ENCODE measurements around the gene EPB41.
"Not testable (repeated sequence)": the region's sequence is repeated elsewhere in the genome, so short reads cannot be mapped to it uniquely, and the experiment has no call there.

Gene EPB41

DNA sequence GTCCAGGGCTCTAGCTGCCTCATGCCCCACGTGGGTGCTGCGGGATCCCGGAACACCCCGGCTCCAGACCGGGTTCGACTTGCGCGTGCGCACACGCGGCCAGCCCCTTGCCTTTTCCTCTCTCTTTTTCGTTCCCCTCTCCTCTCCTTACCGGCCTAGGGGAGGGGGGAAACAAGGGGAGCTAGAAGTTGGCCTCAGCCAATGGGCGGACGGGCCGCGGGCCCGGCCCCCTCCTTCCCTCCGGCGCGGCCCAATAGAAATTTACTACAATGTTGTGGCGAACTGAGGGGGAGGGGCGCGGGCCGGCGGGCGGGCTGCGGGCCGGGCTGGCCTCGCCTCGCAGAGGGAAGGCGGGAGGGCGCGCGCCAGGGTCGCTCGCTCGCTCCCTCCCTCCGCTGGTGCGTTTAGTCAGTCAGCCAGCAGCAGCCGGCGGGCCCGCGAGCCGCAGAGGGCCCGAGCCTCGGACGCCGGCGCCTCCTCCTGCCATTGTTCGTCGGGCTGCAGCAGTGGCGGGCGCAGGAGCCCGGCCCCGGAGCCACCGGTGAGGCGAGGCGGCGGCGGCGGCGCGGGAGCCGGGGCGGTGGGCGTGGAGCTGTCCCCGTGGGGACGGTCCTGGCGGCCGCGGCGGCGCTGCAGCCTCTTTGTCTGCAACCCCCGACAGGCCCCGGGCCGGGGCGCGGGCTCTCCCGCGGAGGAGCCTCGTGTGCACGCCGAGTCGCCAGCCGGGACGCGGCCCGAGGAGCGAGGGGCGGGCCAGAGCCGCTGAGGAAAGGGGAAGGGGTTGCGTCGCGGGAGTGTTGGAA lies at the start of gene EPB41:
EPB41 (plus strand) TSS at position 342 of the 803 bp plus-strand sequence. CDS start 72,869 bp downstream, outside the sequence.
- in situ Hi-C loops (cut with MboI; ENCODE audit: low sequenced_read_pairs) = no loop called here

DNA sequence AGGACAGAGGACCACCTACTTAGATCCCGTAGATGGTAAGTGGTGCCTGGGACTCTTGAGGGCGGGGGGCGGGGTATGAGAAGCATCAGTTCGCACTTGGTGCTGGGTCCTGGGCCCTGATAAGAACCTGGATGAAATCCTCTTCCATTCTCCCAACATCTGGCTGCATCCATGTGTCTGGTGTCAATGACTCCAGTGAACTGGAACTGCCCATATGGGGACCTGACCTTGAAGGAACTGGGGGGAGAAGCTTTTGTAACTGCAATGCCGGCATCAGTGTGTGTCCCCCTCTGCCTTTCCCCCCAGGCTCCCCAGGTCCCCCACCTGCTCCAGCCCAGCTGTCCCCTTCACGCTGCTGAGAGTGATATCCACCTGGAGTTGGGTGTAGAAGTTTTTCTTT lies 49.7 kb upstream of the EPB41 start:
- in situ Hi-C loops (cut with MboI; ENCODE audit: low sequenced_read_pairs) = loop anchor here (25.0 kb wide), 1 partner anchor 627 kb away; the partner anchor contains the start of genes ATP5IF1 and DNAJC8

- in situ Hi-C loops (cut with MboI; ENCODE audit: low sequenced_read_pairs) = loop anchor here (25.0 kb wide), 1 partner anchor 629 kb away; the partner anchor contains the start of genes ATP5IF1 and DNAJC8
These were observed 48.2 kb upstream of the EPB41 start for GRCh38 chr1:28865997-28866650.

DNA sequence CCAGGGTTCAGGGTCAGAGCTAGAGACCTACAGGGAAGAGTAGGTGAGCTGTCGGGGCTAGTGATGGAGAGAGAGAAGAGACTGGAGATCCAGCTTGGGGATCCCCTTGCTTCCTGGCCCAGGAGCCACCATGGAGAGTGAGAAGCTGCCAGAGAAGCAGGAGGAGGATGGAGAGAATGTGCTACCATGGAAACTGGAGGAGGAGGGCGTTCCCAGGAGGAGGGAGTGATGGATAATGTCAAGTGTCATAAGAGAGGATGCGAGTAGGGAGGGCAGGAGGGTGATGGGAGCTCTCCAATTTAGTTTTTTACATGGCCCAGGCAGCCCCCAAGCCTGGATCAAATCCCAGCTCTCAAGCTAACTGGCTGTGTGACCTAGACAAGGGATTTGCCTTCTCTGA lies 46.5 kb upstream of the EPB41 start:
- in situ Hi-C loops (cut with MboI; ENCODE audit: low sequenced_read_pairs) = loop anchor here (25.0 kb wide), 1 partner anchor 631 kb away; the partner anchor contains the start of genes ATP5IF1 and DNAJC8

- in situ Hi-C loops (cut with MboI; ENCODE audit: low sequenced_read_pairs) = loop anchor here (5.0 to 25.0 kb wide), 2 partner anchors 83 to 633 kb away; partner anchors contain the start of genes ATP5IF1 and DNAJC8
These were observed 44.4 kb upstream of the EPB41 start for GRCh38 chr1:28869952-28870351.

GRCh38 chr1:28871631-28872401 lies 42.6 kb upstream of the EPB41 start:
- in situ Hi-C loops (cut with MboI; ENCODE audit: low sequenced_read_pairs) = loop anchor here (5.0 to 25.0 kb wide), 2 partner anchors 85 to 635 kb away; partner anchors contain the start of genes ATP5IF1 and DNAJC8

GRCh38 chr1:28875134-28875533 lies 39.2 kb upstream of the EPB41 start:
- in situ Hi-C loops (cut with MboI; ENCODE audit: low sequenced_read_pairs) = not testable (repeated sequence)

- in situ Hi-C loops (cut with MboI; ENCODE audit: low sequenced_read_pairs) = no loop called here
These were observed 37.1 kb upstream of the EPB41 start for GRCh38 chr1:28877132-28877781.

DNA sequence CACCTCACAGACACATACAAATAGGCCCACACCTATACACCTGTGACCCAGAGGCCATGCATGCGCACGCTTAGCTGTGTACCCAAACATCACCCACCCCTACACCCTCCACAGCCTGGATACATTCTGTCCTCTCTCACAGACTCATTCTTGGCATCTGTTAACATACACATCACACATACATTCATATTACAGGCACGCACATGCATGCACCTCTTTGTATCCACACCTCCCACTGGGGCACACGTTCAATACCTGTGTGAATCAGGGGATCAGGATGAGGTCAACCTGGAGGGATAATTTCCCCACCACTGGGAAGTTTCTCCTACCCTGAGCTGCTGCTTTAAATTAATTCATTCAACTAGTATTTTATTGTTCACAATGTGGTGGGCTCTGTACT lies 35.6 kb upstream of the EPB41 start:
- in situ Hi-C loops (cut with MboI; ENCODE audit: low sequenced_read_pairs) = no loop called here

- in situ Hi-C loops (cut with MboI; ENCODE audit: low sequenced_read_pairs) = loop anchor here (5.0 kb wide), 2 partner anchors 150 to 320 kb away; no protein-coding TSS in a partner anchor
These were observed 32.2 kb upstream of the EPB41 start for GRCh38 chr1:28882009-28882628.

DNA sequence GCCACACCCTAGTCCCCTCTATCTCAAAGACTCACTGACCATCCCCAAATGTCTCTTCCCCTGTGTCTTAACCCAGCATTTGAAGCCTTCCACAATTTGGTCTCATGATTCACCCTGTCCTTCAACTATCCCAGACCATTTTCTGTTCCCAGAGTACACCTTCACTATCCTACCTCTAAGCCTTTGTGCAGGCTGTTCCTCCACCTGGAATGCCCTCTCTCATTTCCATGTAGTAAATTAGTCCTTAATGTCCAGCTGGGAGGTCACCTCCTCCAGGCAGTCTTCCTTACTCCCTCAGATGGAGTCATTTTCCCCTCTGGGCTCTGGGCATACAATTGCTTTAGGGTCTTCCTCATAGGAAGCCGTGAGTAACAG lies 31.1 kb upstream of the EPB41 start:
- in situ Hi-C loops (cut with MboI; ENCODE audit: low sequenced_read_pairs) = loop anchor here (5.0 kb wide), 2 partner anchors 149 to 319 kb away; no protein-coding TSS in a partner anchor

- in situ Hi-C loops (cut with MboI; ENCODE audit: low sequenced_read_pairs) = no loop called here
These were observed 28.9 kb upstream of the EPB41 start for GRCh38 chr1:28885472-28885877.

DNA sequence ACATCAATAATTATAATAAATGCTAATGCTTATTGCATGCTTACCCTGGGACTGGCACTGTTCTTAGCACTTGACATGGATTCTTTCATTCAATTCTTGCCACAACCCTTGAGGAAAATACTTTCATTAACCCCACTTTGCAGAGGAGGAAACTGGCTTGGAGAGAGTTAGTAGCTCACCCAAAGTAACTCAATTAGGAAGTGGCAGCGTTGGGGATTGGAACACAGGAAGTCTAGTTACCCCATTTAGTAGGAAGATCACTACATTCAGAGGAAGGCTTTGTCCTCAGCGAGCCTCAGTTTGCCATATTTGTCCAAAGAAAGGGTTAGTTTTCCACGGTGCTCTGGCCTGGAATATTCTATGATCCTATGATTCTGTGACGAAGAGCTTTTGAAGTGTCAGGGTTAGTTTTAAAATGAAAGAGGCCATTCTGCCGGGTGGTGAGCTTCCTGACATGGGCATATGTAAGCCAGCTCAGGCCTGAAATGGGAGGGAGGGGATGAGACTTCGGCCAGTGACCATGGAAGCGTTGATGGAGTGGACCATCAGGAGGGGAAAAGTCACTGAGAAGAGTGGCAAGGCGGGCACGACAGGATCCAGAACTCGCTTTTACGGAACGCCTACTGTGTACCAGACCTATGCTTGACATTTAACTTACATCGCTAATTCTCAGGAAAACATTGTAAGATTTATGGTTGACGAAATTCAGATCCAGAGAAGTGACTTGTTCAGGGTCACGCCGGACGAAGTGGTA lies 28.2 kb upstream of the EPB41 start:
- in situ Hi-C loops (cut with MboI; ENCODE audit: low sequenced_read_pairs) = no loop called here

GRCh38 chr1:28886731-28887418 lies 27.5 kb upstream of the EPB41 start:
- in situ Hi-C loops (cut with MboI; ENCODE audit: low sequenced_read_pairs) = no loop called here

DNA sequence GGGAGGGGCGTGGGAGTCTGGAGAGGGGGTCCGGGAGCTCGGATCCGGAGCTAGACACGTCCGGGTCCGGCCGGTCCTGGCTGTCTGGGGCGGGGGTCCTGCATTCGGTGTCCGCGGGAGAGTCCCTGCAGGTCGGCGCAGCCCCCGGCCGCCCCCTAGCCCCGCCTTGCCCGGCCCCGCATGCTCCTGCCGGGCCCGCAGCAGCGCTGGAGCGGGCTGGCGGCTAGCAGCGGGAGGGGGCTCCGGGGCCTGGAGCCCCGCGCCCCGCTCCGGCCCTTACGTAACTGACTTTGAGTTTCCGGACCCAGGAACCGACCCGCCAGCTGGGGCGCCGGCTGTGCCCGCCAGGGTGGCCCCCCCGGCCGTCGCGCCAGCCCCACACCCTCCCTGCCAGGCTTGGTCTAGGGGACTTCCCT lies 26.9 kb upstream of the EPB41 start:
- in situ Hi-C loops (cut with MboI; ENCODE audit: low sequenced_read_pairs) = no loop called here

- in situ Hi-C loops (cut with MboI; ENCODE audit: low sequenced_read_pairs) = no loop called here
These were observed 26.3 kb upstream of the EPB41 start for GRCh38 chr1:28887835-28888682.

- in situ Hi-C loops (cut with MboI; ENCODE audit: low sequenced_read_pairs) = no loop called here
These were observed 25.5 kb upstream of the EPB41 start for GRCh38 chr1:28888915-28889314.

- in situ Hi-C loops (cut with MboI; ENCODE audit: low sequenced_read_pairs) = no loop called here
These were observed 25.0 kb upstream of the EPB41 start for GRCh38 chr1:28889357-28889756.
